Retina (tissue), 1 donor: ENCODE measurements around the gene KRT36.

Experiments
- DNase-seq: peaks from one replicate; pipeline ENCODE4 v3.0.0-alpha.2; 2016

Gene KRT36

GRCh38 chr17:41475421-41475820, 14.3 kb downstream of the KRT36 start:
- no peak for DNase-seq

GRCh38 chr17:41474863-41475262, 14.8 kb downstream of the KRT36 start:
- no peak for DNase-seq

- DNase-seq = no peak
Observed at GRCh38 chr17:41468346-41468745, 21.4 kb downstream of the KRT36 start.

GRCh38 chr17:41467561-41467960, 22.1 kb downstream of the KRT36 start:
- no peak for DNase-seq

- no peak for DNase-seq
Observed at GRCh38 chr17:41466988-41467387, 22.7 kb downstream of the KRT36 start, which contains the start of gene KRT32. KRT32 (minus strand) TSS chr17:41467386; CDS start chr17:41467325, 61 bp downstream.

- DNase-seq = no peak
Observed at GRCh38 chr17:41464682-41465081, 25.0 kb downstream of the KRT36 start.

- DNase-seq = no peak
Observed at GRCh38 chr17:41464173-41464572, 25.5 kb downstream of the KRT36 start.

GRCh38 chr17:41463746-41464145, 26.0 kb downstream of the KRT36 start:
- no peak for DNase-seq

GRCh38 chr17:41462705-41463104, 27.0 kb downstream of the KRT36 start:
- no peak for DNase-seq

- DNase-seq = no peak
Observed at GRCh38 chr17:41457676-41458075, 32.0 kb downstream of the KRT36 start.

- DNase-seq = no peak
Observed at GRCh38 chr17:41456204-41456603, 33.5 kb downstream of the KRT36 start.

- no peak for DNase-seq
Observed at GRCh38 chr17:41455236-41455635, 34.5 kb downstream of the KRT36 start.

GRCh38 chr17:41453066-41453465, 36.6 kb downstream of the KRT36 start:
- DNase-seq = no peak

- DNase-seq = no peak
Observed at GRCh38 chr17:41452281-41452680, 37.4 kb downstream of the KRT36 start.

GRCh38 chr17:41451154-41451728, 38.5 kb downstream of the KRT36 start:
- no peak for DNase-seq

GRCh38 chr17:41449008-41449407, 40.7 kb downstream of the KRT36 start:
- no peak for DNase-seq

GRCh38 chr17:41448506-41448905, 41.2 kb downstream of the KRT36 start:
- DNase-seq = no peak

GRCh38 chr17:41446806-41447205, 42.9 kb downstream of the KRT36 start:
- no peak for DNase-seq

- no peak for DNase-seq
Observed at GRCh38 chr17:41444640-41445039, 45.1 kb downstream of the KRT36 start.

GRCh38 chr17:41444186-41444585, 45.5 kb downstream of the KRT36 start:
- no peak for DNase-seq

- DNase-seq = no peak
Observed at GRCh38 chr17:41442739-41443138, 47.0 kb downstream of the KRT36 start.

- no peak for DNase-seq
Observed at GRCh38 chr17:41440531-41441033, 49.1 kb downstream of the KRT36 start, which contains the start of gene KRT38. KRT38 (minus strand) TSS chr17:41440983; CDS start chr17:41440921, 62 bp downstream.

- no peak for DNase-seq
Observed at GRCh38 chr17:41439375-41439774, 50.3 kb downstream of the KRT36 start.

GRCh38 chr17:41437769-41438168, 51.9 kb downstream of the KRT36 start:
- DNase-seq = no peak

- DNase-seq = no peak
Observed at GRCh38 chr17:41437254-41437653, 52.5 kb downstream of the KRT36 start.
